HG03060 (cell line): ENCODE results near the gene METTL8.
"Not testable (repeated sequence)": the region's sequence is repeated elsewhere in the genome, so short reads cannot be mapped to it uniquely, and the experiment has no call there.

Experiments used
- ATAC-seq: cut with Tn5 transposase; IDR thresholded peaks from one replicate; pipeline ENCODE4 v1.9.1; 2021; ENCODE audit warnings: low read depth, moderate number of reproducible peaks; ENCODE audit not compliant: unreplicated experiment

The METTL8 gene

DNA sequence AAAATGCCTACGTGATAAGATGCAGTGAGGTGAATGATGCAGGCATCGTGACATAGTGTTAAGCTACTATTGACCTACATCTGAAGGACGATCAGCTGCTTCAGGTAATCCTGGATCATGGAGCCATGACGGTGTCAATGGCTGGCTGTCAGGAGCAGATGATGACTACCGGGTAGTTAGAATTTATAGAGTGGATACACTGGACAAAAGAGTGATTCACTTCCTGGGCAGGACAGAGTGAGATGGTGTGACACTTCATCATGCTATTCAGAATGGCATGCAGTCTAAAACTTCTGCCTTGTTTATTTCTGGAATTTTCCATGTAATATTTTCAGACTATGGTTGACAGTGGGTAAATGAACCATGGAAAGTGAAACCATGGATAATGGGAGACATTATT lies 29.5 kb downstream of the METTL8 start:
- ATAC-seq, result no peak

DNA sequence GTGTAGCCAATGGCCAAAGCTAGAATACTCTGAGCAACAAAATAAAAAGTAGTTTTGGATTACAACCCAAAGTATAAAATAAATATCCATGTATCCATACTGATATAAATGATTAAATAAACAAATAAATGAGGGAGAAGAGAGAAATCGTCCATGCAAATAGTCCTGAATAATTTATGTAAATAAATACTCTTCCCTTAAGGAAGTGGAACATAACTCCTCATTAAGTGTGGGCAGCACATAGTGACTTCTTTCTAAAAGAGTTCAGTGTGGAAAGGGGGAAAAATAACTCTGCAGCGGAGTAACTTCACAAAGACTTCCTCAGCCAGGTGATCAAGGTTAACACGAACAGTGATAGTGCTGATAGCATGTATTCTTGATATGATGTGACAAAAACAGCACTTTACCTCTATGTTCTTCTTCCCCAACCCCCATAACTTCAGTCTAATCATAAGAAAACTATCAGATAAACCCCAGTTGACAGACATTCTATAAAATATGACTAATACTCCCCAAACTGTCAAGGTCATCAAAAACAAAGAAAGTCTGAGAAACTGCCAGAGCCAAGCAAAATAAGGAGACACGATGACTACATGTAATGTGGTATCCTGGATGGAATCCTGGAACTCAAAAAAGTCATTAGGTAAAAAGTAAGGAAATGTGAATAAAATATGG lies 30.7 kb downstream of the METTL8 start:
- no peak for ATAC-seq

DNA sequence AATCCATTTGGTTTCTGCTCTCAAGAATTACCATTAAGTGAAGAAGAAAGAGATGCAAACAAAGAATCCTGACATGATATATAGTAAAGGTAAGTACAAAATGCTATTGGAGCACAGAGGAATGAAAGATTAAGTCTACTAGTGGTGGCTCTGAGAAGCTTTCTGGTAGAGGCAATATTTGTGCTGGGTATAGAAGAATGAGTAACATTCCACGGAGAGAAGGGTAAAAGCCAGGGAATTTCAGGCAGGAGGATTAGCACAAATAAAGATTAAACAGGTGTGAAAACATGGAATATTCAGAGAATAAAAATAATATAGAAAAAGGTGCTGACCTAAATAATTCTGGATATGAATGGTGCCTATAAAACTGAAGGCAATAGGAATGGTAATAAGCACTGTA lies 31.8 kb downstream of the METTL8 start:
- ATAC-seq, result no peak

DNA sequence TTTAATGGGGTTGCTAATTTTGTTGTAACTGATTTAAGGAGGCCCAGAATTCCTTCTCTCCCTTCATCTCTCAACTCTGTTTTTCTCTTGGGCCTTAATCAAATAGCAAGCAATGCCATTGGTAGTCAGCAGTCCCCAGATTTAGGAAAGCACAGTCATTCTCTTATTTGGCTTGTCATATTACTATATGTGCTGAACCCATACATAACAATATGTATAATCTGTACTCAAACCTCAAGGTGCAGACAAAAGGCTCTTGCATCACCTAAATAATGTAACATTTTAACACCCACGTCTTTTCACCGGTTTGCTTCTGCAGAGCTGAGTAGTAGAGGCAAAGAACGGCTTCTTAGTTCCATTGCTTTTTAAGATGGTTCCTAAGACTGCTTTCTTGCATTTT lies 33.4 kb downstream of the METTL8 start:
- no peak for ATAC-seq

DNA sequence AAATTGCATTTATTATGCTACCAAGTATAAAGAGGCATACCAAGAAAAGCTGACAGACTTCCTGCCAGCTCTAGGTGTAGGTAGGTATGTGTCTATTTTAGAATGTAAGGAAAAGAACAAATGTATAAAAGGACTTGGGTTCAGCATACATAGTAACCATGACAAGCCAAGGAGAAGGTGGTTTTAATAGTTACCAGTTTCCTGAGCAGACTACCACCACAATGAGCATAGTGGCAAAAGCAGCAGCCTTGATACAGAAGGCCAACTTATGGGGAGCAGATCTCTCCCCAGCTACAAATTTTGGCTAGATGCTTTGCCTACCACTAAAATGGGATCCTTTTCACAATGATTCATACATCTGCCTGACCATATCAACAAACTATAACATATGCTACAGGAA lies 34.5 kb downstream of the METTL8 start:
- ATAC-seq, result no peak

DNA sequence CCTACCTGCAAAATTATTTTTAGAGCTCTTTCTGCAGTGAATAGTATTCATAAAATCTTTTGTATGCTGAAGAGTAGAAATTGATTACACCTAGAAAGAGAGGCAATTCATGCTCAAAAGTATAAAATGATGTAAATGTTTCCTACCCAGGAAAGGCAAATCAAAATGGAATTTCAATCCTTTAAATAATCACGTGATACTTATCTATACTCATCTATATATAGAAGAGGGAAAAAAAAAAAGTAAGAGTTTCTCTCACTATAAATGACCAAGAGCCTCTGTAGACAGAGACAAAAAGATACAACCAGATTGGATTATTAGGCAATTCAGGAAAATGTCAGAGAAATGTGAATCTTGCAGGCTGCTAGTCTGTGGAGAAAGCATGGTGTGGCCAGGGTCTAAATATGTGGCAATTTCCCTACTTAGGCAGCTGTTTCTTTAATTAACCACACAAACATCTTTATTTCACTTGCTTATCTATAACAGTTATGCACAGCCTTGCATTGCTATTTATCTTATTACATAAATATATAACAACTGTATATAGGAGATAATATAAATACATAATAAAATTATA lies 39.5 kb downstream of the METTL8 start:
- ATAC-seq, result no peak

DNA sequence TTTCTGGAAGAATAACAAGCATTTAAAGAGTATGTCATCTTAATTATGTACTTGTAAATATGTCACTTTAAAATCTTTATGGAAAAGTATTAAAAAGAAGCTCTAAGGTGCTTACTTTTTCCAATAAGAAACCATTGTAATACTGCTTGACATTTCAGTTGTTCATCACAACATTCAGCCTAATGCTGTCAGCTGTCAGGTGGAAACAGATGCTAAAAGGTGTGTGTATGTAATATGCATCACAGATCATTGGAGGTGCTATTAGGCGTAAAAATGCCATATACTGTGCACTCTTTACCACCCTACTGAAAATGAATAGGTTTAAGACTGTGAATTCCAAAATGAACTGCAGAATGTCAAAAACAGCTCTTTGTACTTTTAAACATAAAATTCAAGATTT lies 40.3 kb downstream of the METTL8 start:
- no peak for ATAC-seq

DNA sequence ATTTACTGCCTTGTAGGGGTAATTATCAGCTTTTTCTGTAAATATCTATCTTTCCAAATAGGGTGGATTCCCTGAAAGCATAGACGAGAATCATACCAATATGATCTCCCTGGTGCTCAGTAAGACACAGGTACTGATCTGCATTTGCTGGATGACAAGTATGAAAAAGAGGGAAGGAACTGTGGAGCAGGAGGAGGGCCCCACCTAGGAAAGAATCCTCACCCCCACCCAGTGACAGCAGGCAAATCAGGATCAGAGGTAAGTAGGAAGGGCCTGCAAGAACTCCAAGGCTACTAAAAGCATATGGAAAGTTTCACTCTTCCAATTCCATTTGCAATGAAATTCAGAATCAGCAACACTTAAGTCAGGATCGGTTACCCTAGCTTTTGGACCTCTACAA lies 42.3 kb downstream of the METTL8 start:
- ATAC-seq, result no peak

DNA sequence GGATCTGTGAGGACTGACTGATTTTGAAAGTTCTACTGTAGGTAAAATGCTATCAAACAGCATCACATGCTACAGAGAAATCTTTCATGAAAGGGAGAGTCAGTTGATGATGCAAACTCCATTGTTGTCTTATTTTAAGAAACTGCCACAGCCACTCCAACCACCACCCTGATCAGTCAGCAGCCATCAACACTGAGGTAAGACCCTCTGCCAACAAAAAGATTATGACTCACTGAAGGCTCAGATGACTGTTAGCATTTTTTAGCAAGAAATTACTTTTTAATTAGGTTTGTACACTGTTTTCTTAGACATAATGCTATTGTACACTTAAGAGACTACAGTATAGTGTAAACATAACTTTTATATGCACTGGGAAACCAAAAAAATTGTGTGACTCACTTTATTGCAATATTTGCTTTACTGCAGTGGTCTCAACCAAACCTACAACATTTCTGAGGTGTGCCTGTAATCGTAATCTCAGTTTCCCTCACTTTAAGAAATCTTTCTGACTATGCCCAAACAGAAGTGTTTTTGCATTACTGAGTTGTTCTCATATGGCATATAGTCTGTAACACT lies 42.8 kb downstream of the METTL8 start:
- ATAC-seq, result no peak

DNA sequence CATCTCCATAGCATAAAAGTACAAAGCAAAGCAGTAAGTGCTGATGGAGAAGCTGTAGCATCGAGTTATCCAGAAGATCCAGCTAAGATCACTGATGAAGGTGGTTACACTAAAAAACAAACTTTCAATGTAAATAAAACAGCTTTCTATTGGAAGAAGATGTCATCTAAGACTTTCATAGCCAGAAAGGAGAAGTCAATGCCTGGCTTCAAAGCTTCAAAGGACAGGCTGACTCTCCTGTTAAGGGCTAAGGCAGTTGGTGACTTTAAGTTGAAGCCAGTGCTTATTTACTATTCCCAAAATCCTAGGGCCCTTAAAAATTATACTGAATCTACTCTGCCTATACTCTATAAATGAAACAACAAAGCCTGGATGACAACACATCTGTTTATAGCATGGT lies 44.0 kb downstream of the METTL8 start:
- ATAC-seq, result no peak

DNA sequence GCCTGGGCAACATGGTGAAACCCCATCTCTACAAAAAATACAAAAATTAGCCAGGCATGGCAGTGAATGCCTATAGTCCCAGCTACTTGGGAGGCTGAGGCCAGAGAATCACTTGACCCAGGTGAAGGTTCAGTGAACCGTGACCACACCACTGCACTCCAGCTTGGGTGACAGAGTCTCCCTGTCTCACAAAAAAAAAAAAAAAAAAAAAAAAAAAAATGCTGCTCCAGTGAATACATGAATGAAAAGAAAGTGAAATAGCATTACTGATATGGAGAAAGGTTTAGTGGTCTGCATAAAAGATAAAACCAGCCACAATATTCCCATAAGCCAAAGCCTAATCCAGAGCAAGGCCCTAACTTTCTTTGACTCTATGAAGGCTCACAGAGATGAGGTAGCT lies 44.5 kb downstream of the METTL8 start:
- ATAC-seq, result no peak

DNA sequence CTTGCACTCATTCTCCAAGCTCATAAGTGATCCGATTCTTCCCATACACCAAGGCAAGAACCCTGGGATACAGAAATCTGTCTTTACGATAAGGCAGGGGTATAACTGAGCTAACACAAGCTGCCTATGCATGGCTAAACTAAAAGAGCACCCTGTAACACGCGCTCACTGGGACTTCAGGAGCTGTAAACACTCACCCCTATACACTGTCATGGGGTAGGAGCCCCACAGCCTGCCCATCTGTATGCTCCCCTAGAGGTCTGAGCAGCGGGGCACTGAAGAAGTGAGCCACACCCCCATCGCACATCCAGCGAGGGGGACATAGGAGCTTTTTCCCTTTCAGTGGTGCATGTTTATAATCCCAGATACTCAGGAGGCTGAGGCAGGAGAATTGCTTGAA lies 46.7 kb downstream of the METTL8 start:
- no peak for ATAC-seq

DNA sequence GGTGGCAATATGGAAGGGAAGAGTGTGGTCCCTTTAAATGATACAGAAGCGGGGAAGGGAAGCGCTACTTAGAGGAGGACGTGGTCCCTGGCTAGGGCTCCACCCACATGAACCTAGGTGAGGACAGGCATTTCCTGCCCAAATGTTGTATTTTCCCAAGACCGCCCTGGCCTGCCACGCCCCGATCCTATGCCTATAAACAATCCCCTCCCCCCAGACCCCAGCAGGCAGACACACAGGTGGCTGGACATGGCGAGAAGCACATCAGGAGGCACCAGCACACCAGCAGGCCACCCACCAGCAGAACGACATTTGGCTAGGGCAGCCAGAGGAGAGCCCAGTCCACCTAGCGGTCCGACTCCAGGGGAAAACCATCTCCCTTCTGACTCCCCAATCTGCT lies 47.2 kb downstream of the METTL8 start:
- ATAC-seq, result no peak

DNA sequence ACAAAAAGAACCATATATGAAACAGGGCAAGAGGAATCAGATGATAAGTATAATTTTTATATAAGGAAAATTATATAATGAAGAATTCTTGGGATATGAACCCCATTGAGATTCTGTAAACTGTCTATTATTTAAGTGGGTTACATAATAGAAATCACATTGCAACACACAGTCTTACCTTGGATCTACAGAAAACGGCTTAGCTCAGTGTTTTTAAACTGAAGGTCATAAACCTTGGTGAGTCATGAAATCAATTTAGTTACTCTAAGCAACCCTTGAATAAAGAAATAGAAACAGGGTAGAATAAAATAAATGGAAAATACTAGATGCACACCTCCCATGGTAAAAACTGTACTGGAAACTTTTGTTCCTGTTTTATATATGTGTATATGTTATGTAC lies 50.7 kb downstream of the METTL8 start:
- no peak for ATAC-seq

DNA sequence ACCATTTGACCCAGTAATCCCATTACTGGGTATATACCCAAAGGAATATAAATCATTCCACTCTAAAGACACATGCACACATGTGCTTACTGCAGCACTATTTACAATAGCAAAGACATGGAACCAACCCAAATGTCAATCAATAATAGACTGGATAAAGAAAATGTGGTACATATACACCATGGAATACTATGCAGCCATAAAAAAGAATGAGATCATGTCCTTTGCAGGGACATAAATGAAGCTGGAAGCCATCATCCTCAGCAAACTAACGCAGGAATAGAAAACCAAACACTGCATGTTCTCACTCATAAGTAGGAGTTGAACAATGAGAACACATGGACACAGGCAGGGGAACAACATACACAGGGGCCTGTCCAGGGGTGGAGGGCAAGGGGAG lies 51.6 kb downstream of the METTL8 start:
- ATAC-seq, result not testable (repeated sequence)

DNA sequence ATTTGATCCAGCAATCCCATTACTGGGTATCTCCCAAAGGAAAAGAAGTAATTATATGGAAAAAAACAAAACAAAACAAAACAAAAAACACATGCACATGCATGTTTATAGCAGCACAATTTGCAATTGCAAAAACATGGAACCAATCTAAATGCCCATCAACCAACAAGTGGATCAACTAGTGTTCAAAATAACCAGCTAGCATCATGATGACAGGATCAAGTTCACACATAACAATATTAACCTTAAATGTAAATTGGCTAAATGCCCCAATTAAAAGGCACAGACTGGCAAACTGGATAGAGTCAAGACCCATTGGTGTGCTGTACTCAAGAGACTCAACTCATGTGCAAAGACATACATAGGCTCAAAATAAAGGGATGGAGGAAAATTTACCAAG lies 55.9 kb downstream of the METTL8 start:
- not testable (repeated sequence) for ATAC-seq

DNA sequence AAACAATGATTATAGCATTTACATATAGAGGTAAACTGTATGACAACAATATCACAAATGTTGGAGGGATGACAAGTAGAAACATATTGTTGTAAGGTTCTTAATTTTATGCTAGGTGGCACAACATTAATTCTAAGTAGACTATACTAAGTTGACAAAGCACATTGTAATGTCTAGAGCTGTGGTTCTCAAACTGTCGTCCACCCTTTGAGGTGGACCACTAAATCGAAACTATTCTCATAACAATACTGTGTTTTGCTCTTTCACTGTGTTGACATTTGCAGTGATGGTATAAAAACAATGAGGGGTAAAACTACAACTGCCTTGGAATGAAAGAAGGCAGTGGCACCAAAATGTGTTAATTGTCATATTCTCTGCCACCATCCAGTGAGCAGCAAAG lies 66.1 kb downstream of the METTL8 start:
- no peak for ATAC-seq

DNA sequence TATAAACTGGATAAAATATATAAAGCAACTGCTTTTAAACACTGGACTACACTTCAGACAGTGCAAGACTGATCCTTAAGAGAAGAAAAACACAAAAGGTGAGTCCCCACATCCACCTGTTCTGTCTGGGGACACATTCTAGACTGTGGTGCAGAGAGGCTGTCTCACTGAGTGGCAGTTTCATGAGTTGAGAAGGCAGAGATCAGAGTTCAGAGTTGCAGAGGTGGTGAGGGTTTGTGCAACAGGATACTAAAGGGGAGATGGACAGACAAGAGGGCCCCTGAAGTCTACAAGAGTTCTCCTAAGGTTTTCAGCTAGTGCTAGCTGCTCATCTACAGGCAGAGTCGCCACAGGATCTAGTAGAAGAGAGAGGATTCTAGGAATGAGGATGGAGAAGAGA lies 68.0 kb downstream of the METTL8 start:
- ATAC-seq, result no peak

DNA sequence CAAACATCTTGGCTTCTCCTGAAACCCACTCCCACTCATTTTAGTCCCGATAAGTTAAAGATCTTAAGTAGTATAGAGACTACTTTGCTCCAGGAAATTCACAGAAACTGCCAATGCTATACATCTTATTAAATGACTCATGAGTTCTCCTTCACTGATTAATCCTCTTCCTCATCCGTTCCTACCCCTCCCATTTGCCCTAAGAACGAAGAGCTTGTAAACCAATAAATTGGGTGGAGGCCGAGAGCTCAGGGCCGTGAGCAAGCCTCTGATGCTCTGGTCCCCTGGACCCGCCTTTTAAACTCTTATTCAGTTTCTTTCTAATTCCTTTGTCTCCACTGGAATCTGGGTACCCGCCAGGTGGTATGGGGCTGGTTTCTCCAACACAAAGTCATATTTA lies 68.6 kb downstream of the METTL8 start:
- no peak for ATAC-seq

DNA sequence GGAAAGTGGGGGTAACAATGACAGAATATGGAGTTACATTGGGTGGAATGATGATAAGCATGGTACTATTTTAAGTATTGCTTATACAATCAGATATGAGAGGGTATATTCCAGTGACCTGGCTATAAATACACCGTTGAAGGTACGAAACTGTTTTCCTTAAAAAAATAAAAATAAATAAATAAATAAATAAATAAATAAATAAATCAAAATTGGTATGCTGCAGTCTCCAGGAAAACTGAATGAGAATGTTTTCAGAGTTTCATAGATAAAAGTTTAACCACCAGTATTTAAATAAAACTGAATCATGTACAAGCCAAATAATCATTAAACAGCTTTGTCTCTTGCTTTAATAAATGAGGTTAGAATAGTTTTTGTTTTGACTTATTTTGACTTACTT lies 71.4 kb downstream of the METTL8 start:
- no peak for ATAC-seq

DNA sequence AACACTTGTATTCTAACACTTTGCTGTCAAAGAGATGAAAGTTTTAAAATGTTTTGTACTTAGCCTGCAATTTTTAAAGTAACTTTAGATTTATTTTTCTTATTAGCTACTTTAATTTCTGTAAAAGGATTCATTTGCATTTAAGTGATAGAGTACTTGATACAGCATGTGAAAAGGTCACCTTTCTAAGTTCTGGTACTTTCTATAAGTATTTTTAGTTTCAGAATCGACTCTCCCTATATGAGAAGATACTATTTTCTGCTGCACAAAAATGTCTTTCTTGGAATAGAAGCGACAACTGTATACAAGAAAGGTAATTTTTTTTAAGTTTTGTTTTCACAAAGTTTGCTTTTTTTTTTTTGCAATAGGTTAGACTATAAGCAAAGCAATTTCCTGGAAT lies 72.9 kb downstream of the METTL8 start:
- ATAC-seq, result no peak

DNA sequence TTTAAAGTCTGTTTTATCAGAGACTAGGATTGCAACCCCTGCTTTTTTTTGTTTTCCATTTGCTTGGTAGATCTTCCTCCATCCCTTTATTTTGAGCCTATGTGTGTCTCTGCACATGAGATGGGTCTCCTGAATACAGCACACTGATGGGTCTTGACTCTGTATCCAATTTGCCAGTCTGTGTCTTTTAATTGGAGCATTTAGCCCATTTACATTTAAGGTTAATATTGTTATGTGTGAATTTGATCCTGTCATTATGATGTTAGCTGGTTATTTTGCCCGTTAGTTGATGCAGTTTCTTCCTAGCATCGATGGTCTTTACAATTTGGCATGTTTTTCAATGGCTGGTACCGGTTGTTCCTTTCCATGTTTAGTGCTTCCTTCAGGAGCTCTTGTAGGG lies 80.0 kb downstream of the METTL8 start:
- not testable (repeated sequence) for ATAC-seq
